ENCODE measurements around the gene ABCG1. TPM values are rescaled to one million over a fixed set of nuclear protein-coding genes. Genes with fewer than 3 reads are reported as not detected.

Gene ABCG1
- total and polyA plus RNA-seq, 2 of the 4 experiments (the other 2 are of a cell fraction) = 0.19 to 0.36 TPM

- Histone ChIP-seq H3K4me3 (ENCODE audit: insufficient read depth, low read depth, low read length) (no peak overlapping the region), H2AK9ac (replicated peaks; ENCODE audit: low read depth, low read length, poor library complexity) (no peak overlapping the region), H4K5ac (ENCODE audit: low read depth, low read length) (no peak overlapping the region), H2AK5ac (ENCODE audit: low read depth, low read length) (no peak overlapping the region), H3K56ac (ENCODE audit: extremely low read depth, insufficient read depth, low read length) (no peak overlapping the region), H4K8ac (ENCODE audit: low read depth in 2 of 2, low read length in 2 of 2) (no peak overlapping the region), H3K9ac (ENCODE audit: low read depth, low read length) (no peak overlapping the region), H3K27me3 (ENCODE audit: control insufficient read depth, insufficient read depth, low read length) (no peaks in the 10 kb centered on the region), H3K27ac (ENCODE audit: insufficient read depth, low read length) (no peak overlapping the region), H2BK5ac (ENCODE audit: low read depth, low read length, poor library complexity, severe bottlenecking) (no peak overlapping the region), H3K23ac (ENCODE audit: low read depth, low read length) (no peak overlapping the region), H2BK15ac (ENCODE audit: low read depth, low read length) (no peak overlapping the region), H3K14ac (replicated peaks; ENCODE audit: low read depth, low read length) (no peak overlapping the region), H2BK120ac (ENCODE audit: low read depth, low read length) (no peak overlapping the region), H3K4ac (ENCODE audit: low read depth, low read length) (no peak overlapping the region), H3K9me3 (ENCODE audit: control insufficient read depth, insufficient read depth, low read length) (no peaks in the 10 kb centered on the region), H2AFZ (replicated peaks; ENCODE audit: low read length, poor library complexity) (no peak overlapping the region), H3K4me1 (ENCODE audit: control insufficient read depth, insufficient read depth, low read length) (peaks cover 7% of the 10 kb centered on the region; the same call in 1 of the 2 replicates), H3K79me1 (ENCODE audit: low read depth in 1 of 2, low read length in 2 of 2) (no peaks in the 10 kb centered on the region), H3K4me2 (ENCODE audit: low read depth, low read length) (no peak overlapping the region), H3K9me1 (ENCODE audit: insufficient read depth, low read length) (peaks cover 4% of the 10 kb centered on the region; the same call in 1 of the 2 replicates), H2BK20ac (ENCODE audit: low read depth, low read length) (no peak overlapping the region), H3K36me3 (ENCODE audit: control insufficient read depth, insufficient read depth, low read length) (peaks cover 15% of the 10 kb centered on the region; the same call in 1 of the 2 replicates), H4K20me1 (ENCODE audit: insufficient read depth, low read length) (no peaks in the 10 kb centered on the region), H3K18ac (ENCODE audit: low read depth, low read length) (no peak overlapping the region), H4K91ac (ENCODE audit: insufficient read depth, low read depth, low read length) (no peak overlapping the region)
- DNase-seq (no peak), ATAC-seq (ENCODE audit: low read depth) (no peak)
- TF ChIP-seq POLR2A (IDR thresholded peaks at IDR 0.05; ENCODE audit: low read depth, low read length) (no peak), CHD1 (IDR thresholded peaks at IDR 0.05; ENCODE audit: low read depth, low read length) (no peak), BHLHE40 (IDR thresholded peaks at IDR 0.05; ENCODE audit: low read depth, low read length) (no peak), CEBPB (IDR thresholded peaks at IDR 0.05; ENCODE audit: low read depth, low read length) (no peak), RFX5 (IDR thresholded peaks at IDR 0.05; ENCODE audit: low read depth, low read length) (no peak), NFE2L2 (IDR thresholded peaks at IDR 0.05; ENCODE audit: low read depth, low read length) (no peak), MAZ (IDR thresholded peaks at IDR 0.05; ENCODE audit: borderline replicate concordance, low read depth, low read length) (no peak), RAD21 (IDR thresholded peaks at IDR 0.05; ENCODE audit: low read length) (no peak), RCOR1 (IDR thresholded peaks at IDR 0.05; ENCODE audit: insufficient replicate concordance, low read length) (no peak), USF2 (IDR thresholded peaks at IDR 0.05; ENCODE audit: low read depth, low read length) (no peak), MXI1 (IDR thresholded peaks at IDR 0.05; ENCODE audit: borderline replicate concordance, low read depth, low read length) (no peak), MAFK (IDR thresholded peaks at IDR 0.05; ENCODE audit: low read depth, low read length) (no peak), ELK1 (IDR thresholded peaks at IDR 0.05; ENCODE audit: borderline replicate concordance, low read depth, low read length) (no peak), SMC3 (IDR thresholded peaks at IDR 0.05; ENCODE audit: low read depth, low read length) (no peak), FOS (IDR thresholded peaks at IDR 0.05; ENCODE audit: low read depth, low read length) (no peak), CTCF (conservative IDR thresholded peaks at IDR 0.05; ENCODE audit: low read depth, low read length) (no peak)
- no TSS peak for BruUV-seq (replicated peaks)
- POLR2A ChIA-PET (ENCODE audit: unreplicated experiment) = no interaction called here
- dilution Hi-C loops (cut with HindIII; ENCODE audit: low sequenced_read_pairs, unreplicated experiment) = no loop called here
- 82% methylated on average over 3 of the region's 11 CpGs; no CpG with 5 or more reads in 1 of the 2 experiments for WGBS, 2 experiments (ENCODE audit: extremely low coverage in 2 of 2, insufficient read length in 1 of 2)
- CTCF ChIA-PET = no interaction called here
- intact Hi-C loops (cut with micrococcal nuclease) = no loop called here
- in situ Hi-C loops (cut with MboI; ENCODE audit: low sequenced_read_pairs) = no loop called here
These were observed 60.9 kb downstream of the ABCG1 start for GRCh38 chr21:42279888-42280287.
